HS-27A (cell line): ENCODE measurements around the gene NCF2.

ENCODE experiments used
- DNase-seq: peaks from one replicate; pipeline ENCODE4 v3.0.0-alpha.2; 2012; ENCODE audit warnings: low read depth, missing footprints

The NCF2 gene

DNA sequence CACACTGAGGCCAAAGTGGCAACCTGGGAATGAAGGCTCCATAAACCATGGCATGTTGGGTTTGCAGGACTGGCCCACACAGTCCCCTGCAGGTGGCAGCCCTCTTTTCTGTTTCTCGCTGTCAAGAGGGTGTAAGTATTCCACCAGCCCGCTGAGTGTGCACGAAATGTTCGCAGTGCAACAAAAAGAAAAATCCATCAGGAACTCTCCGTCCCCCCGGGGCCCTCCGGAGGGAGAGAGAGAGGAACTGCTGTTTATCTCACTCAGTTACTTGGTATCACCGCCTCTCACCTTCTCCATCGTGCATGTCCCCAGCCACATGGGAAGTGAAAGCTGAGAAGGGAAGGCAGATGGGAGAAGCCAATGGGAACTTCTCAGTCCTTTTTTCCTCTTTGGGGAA is 38.3 kb downstream of the NCF2 start:
- no peak for DNase-seq

DNA sequence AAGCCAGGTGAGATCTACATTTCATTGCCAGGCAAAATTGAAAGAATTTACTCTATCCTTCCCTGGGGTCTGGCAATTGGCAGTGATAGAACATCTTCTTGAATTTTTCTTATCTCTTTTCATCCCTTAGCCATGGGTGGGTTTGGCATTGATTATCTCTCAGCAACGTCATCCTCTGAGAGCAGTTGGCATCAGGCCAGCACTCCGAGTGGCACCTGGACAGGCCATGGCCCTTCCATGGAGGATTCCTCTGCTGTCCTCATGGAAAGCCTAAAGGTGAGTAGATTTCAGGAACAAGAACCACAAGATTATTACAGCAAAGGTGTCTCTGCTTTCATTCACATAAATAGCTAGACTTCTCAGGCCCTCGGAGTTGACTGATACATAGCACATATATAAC is 39.3 kb downstream of the NCF2 start:
- no peak for DNase-seq

DNA sequence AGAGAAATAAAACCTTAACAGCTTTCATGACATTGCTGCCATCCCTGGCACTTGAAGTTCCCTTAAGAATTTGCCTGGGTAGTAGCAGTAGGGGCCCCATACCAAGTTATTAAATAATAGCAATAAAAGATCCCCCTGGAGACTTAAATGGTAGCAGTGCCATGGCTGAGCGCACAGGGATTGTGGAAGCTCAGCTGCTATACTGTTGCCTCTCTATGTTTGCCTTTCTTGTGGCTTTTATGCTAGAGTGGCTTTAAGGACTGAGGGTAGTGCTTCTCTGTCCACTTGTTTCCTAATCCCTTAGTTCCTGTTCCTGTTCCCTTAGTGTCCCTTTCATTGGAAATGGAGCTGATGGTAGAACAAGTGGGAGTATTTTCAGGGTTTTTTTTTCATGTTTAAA is 42.1 kb downstream of the NCF2 start:
- DNase-seq: no peak

DNA sequence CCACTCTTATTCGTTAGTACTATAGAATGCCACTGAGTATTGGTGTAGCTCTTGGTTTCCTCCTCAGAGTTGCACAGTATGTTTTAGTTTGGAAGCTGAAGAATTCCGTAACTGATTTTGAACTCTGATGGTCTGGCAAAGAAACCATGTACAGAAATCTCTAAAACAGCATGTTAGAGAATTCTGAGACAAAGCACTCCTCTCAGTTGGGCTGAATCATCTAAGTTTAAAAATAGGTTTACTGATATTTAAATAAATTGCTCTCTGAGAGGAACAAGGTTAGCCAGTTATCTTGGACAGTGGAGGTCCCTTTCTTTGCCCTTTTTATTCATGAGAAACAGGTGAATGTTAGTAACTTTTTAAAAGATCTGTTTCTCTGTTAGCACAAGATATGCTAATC is 43.8 kb downstream of the NCF2 start:
- no peak for DNase-seq

DNA sequence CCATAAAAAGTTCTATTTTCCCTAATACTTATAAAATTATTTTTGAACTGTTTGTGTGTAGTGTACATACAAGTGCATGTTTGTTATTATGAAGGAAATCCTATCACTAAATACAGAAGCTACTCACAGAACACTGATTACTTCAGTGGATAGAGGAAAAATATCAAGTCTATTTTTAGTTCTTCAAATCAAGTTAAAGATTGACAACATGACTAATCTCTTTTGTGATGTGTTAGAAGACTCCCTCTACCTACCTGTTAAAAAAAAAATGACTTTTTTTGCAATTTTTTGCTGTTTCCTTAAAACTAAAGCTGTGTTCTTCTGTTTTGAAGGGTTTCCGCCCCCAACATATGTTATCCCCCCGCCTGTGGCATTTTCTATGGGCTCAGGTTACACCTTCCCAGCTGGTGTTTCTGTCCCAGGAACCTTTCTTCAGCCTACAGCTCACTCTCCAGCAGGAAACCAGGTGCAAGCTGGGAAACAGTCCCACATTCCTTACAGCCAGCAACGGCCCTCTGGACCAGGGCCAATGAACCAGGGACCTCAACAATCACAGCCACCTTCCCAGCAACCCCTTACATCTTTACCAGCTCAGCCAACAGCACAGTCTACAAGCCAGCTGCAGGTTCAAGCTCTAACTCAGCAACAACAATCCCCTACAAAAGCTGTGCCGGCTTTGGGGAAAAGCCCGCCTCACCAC is 45.5 kb downstream of the NCF2 start:
- no peak for DNase-seq

DNA sequence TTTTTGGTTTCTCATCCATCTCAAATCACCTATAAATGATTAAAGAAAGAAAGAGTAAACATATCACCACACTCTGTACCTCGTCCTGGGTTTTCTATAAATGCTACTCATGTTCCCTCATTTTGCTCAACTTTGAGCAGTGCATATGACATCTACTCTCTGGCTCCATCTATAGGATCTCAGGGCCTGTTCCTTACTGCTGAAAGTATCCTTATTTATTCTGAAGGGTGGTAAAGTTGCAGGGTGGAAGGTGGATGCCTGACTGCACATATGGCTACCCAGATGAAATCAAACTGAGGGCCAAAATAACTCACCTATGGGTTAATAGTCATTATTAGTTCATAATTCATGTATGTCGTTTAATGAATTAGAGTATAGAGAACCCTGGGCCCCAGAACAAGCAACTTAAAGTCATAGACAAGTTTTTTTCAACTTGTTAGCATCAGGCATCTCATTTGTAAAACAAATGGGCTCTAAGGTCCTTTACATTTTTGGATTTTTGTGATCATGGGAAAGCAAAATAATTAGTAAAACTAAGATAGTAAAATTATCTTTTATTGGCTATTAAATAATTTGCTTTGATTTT is 46.5 kb downstream of the NCF2 start:
- no peak for DNase-seq

DNA sequence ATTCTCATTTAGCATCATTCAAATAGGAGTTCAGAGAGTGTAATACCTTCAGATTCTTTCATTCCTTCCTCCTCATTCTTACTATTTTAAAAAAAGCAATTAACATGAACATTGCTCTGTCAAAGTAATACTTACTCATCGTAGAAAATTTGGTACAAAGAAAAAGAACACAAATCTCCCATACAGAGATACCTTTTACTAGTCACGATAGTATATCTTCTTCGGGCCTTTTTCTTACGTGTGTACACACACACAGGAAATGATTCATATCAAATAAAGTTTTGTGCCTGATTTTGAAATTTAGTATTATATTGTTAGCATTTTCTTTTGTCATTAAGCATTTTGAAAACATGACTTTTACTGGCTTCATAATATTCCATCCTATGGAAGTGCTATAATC is 52.9 kb downstream of the NCF2 start:
- DNase-seq: no peak

DNA sequence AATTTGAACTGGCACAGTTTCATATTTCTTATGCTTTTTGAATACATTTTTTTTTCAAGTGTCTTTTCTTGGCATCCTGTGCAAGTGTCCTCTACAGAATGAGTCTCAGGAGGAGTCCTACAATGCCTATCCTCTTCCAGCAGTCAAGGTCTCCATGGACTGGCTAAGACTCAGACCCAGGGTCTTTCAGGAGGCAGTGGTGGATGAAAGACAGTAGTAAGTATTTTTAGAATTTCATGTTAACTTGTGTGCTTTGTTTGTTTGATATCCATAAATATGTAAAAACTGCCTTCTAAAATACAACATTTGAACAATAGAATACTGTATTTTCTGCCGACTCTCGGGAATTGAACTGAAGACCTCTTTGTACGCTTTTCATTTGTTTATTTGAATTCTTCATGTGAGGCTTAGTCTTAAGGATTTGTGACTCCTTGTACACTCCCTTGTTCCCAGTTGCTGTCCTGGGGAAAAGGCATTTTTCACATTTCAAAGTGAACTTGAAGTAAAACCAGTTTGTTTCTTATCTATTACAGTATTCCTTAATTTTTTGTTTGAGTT is 56.6 kb downstream of the NCF2 start:
- DNase-seq: no peak

DNA sequence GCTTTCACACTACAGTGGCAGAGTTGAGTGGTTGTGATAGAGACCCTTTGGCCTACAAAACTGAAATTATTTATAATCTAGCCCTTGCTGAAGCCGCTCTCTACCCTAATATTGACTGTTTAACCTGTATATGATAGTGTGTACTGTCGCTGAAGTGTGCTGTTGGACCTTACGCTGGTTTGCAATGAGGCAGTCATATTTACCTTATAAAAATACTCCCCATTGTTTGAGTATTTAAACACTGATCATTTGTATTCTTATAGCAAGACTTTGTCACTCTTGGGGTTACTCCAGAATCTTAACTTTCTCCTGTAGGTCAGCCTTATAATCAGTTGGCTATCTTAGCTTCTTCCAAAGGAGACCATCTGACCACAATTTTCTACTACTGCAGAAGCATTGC is 61.7 kb downstream of the NCF2 start:
- DNase-seq: no peak

DNA sequence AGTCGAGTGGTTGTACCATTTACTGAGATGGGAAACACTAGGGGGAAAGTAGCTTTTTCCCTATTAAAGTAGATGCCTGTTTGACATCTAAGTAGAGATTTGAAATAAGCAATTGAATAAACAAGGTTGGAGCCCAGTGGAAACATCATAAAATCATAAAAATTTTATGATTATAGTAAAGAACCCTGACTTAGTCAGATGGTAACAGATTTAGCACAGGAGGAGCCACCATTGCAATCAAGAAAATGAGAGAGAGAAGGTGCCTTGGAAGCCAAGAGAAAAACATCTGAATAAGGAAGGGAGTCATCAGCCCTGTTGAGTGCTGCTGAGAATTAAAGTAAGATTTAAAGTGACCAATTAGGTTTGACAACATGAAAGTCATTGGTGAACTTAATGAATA is 68.2 kb downstream of the NCF2 start:
- no peak for DNase-seq

DNA sequence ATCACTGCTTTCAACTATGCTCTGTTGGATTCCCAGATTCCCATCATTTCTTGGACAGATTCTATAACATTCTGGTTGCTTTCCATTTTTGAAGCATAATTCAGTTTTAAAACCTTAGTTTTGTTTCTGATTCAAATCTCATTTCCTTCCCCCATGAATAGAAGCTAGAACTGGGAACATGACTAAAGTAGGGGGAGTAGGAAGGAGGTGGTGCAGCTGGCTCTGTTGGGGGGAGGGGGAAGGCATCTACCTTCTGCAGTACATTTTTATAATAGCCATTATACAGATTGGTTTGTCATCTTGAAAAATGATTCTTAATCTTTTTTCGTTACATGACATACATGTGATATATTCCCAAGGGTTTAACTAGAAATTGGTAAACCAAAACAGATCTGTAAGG is 69.9 kb downstream of the NCF2 start:
- DNase-seq: no peak

DNA sequence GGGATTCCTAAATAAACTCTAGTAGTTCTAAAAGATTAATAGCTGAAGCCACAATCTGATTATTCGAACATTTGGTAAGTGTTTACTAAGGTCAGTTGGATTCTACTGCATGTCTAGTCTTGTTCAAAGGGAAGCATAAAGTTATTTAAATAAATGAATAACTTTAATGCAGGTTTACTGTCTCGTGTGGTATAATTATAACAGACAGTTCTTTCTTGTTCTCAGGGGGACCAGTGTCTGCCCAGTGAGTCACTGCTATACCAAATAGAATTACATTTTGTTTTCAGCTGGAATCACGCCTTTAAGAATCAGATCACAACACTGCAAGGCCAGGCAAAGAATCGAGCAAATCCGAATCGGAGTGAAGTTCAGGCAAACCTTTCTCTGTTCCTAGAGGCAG is 72.9 kb downstream of the NCF2 start:
- no peak for DNase-seq

DNA sequence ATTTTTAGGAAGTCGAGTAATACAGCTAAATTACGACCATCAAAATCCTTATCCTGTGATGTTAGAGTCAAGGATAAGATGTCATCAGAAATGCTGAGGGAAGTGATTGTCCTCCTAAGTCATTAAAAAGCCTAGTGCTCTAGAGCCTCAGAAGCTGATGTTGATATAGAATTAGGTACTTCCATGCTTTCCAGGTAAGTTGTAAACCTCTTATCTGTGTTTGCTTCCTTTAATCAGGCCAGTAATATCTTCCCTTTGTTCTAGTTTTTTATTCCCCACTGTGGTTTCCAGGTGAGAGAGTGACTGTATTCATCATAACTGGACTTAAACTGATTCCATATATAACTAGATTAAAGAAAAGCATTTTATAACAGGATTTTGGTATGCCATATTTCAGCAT is 73.5 kb downstream of the NCF2 start:
- DNase-seq: no peak

DNA sequence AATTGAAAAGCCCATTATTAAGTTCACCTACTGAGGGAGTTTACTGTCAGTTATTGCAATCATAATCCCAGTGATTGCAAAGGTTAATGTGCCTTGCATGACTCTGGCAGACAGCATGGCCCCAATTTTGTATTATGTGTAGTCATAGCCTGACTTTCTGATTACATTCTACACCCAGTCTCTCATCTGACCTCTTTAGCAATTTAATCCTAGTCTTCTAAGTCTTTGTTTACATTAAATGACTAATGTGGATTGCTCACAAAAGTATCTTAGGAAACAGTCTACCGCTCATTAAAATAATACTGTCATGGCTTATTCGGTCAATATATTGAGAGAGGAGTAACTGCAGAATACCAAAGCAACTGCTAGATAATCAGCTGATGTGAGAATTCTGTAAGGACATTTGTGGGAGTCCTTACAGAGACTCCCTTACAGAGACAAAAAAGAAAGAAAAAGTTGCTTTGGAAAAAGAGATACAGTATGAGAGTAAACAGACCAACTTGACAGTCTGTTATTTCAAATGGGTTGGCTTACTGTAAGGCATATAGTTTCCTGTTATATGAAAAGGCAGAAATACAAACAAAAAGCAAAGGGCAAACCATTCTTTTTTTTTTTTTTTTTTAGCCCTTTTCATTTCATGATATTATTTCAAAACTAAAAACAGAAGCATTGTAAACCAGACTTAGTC is 75.1 kb downstream of the NCF2 start:
- peak; percentile 20 for DNase-seq

DNA sequence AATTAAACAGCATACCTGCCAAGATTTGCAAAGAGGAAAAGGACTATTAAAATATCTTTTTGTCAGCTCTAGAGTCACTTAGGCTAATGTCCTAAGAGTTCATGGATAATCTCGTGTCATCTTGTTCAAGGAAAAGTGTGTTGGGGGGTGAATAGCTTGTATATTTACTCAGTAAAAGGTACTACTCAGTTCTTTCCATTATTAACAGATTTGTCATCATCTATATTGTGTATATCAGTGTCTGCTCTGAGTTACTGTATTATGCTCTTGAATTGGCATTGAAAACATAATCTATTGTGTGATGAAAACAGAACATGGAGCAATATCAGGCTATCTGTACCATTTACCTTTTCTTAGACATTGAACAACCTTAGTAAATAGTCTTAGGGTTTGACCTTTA is 76.0 kb downstream of the NCF2 start:
- DNase-seq: no peak

DNA sequence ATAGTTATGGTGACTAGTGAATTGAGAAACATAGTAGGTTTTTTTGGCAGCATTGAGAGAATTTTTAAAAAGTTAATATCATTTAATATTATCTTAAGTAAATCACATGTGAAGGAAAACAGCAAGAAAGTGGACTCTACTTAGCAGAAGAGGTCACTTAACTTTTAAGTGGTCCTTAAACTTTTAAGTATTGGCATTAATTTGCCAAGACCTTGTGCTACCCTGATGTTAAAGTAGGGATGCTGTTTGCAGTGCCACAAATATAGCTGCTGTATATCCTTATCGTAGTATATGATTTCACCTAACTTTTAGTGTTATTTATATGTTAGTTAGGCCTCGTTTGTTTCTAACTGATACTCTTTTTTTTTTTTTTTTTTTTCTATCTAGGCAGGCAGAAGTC is 77.8 kb downstream of the NCF2 start:
- no peak for DNase-seq

DNA sequence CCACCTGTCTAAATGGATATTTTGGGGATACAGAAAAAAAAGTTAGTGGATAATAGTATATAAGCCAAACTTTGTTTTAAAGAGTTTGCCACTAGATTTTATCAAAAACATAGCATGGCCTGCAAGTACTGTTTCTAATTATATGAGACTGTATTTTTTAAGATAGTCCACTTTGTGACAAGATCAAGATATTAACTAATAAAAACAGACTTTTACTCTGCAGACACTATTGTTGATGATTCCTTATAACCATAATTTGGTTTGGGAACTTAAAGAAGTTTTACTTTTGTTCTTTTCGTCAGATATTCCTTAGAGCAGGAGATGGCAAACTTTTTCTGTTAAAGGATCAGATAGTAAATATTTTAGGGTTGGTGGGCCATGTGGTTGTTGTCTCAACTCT is 81.6 kb downstream of the NCF2 start:
- no peak for DNase-seq

DNA sequence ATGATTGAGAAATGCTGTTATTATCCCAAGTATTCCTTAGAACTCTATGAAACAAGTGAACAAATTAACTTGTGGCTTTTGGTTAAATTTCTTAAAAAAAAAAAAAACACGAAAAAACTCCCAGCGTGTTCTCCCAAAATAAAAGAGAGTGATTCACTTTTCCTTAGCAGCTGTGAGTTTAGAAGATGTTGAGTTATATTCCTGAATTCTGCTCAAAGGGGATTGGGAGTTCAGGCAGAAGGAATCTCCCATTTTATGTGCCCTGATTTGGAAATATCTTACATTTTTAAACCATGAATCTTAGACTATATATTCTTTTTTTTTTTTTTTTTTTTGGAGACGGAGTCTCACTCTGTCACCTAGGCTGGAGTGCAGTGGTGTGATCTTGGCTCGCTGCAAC is 83.7 kb downstream of the NCF2 start:
- DNase-seq: no peak
